Coronary artery (tissue), 2 donors: ENCODE results near the gene KTN1.

Source experiments
- DNase-seq: peaks from one replicate; pipeline ENCODE4 v3.0.0-alpha.2; 2017; ENCODE audit warnings: low spot score
- H3K27ac ChIP-seq, 2 donors: fragments of 200-600 bp; sonication (generic); one replicate each; pipeline ENCODE4 v1.5.1; 2016 to 2019
- H3K4me3 ChIP-seq: fragments of 200-600 bp; sonication (generic); 2 replicates; pipeline ENCODE4 v1.5.1; 2016; ENCODE audit warnings: mild to moderate bottlenecking, moderate library complexity
- CTCF ChIP-seq: fragments of 200-600 bp; sonication (generic); IDR thresholded peaks from one replicate; pipeline ENCODE4 v1.5.1; 2019; ENCODE audit warnings: antibody characterized with exemption

KTN1 gene

DNA sequence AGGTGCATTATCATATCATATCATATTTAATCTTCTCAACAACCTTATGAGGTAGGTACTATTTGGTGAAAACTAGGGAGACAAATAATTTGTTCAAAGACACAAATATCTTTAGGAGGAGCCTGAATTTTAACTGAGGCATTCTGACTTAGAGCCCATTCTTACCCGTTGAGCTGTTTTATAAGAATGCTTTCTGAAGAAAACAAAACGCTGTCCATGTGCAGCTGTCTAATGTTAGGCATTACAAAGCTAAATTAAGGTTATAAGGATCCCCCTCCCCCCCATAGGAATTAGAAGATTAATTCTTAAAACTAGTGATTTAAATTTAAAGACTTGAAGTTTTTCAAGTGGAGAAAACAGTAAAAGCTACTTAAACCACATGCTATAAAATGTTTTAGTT is 6.4 kb downstream of the KTN1 start:
- H3K27ac ChIP-seq: no peak overlapping the region
- no peak overlapping the region for H3K4me3 ChIP-seq
- no peak for DNase-seq
- no peak for TF ChIP-seq CTCF

- no peak for DNase-seq
- Histone ChIP-seq H3K27ac (no peak overlapping the region), H3K4me3 (no peak overlapping the region)
- TF ChIP-seq CTCF: no peak
Observed at GRCh38 chr14:55587847-55588246, 7.8 kb downstream of the KTN1 start.

DNA sequence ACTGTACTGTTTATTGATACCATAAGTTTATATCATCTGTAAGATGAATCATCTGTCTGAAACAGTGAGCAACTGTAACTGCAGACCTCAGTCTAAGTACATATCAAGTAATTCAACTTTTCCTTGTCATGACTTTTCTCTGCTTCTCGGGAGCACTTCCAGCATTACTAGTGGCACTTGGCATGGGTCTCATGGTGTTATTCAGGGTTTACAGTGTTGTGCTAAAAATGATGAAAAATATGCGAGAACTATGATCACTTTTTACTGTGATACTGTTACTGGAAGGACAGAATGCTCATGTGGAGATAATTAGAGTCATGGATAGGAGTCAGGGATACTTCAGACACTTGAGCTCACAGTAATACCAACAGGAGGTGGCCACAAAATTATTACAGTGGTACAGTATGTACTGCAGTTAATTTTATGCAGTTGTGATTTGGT is 8.3 kb downstream of the KTN1 start:
- no peak for TF ChIP-seq CTCF
- no peak overlapping the region for H3K27ac ChIP-seq

GRCh38 chr14:55589171-55589570 is 9.2 kb downstream of the KTN1 start:
- no peak for DNase-seq
- H3K27ac ChIP-seq: no peak overlapping the region
- TF ChIP-seq CTCF: no peak
- no peak overlapping the region for H3K4me3 ChIP-seq

More for the DNA sequence above, 8.3 kb downstream of the KTN1 start:
- no peak overlapping the region for H3K4me3 ChIP-seq
- DNase-seq: no peak

DNA sequence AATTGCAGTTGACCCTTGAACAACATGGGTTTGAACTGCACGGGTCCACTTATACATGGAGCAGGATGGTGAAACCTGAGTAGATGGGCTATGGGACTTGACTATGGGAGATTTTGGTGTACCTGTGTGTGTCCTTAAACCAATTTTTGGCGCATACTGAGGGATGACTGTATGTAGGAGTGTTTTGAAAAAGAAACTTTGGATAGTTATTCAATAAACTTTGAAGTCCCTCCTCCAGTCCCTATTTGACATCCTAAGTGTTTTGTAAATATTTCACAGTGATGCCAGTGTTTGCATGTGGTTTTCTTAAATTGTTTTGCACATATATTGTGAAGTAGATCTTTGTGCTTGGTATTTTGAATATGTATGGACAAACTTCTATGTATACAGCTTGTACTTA is 12.4 kb downstream of the KTN1 start:
- DNase-seq: no peak
- H3K27ac ChIP-seq: no peak overlapping the region
- H3K4me3 ChIP-seq: no peak overlapping the region
- TF ChIP-seq CTCF: no peak

GRCh38 chr14:55593698-55594097 is 13.7 kb downstream of the KTN1 start:
- no peak for TF ChIP-seq CTCF
- no peak overlapping the region for H3K4me3 ChIP-seq
- no peak for DNase-seq
- no peak overlapping the region for H3K27ac ChIP-seq

DNA sequence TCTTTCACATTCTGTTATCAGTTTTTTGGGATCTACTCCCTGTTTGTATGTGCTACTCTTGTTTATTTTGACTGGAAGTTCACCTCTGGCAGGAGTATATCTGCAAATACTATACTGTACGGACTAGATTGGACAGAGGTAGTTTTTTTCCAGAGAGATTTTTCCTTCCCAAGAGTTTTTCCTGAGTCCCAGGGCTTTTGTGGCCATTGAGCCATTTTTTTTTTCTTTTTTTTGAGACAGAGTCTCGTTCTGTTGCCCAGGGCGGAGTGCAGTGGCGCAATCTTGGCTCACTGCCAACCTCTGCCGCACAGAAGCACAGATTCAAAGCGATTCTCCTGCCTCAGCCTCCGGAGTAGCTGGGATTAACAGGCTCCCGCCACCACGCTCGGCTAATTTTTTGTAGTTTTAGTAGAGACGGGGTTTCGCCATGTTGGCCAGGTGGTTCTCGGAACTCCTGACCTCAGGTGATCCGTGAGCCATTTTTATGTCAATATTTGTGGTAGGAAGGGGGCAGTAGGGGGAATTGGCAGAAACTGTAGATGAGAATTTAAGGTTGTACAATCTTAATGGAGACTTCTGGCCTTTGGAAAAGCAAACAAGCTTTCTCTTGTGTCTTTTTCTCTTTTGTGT is 19.4 kb downstream of the KTN1 start:
- Histone ChIP-seq H3K27ac (no peak overlapping the region), H3K4me3 (no peak overlapping the region)
- TF ChIP-seq CTCF: no peak
- DNase-seq: no peak
